Measurements from ENCODE around the gene MPRIP. TPM values are rescaled to one million over a fixed set of nuclear protein-coding genes. Genes with fewer than 3 reads are reported as not detected.

Gene MPRIP
- total RNA-seq, 1 donor from 2014 or later = 345 TPM

DNA sequence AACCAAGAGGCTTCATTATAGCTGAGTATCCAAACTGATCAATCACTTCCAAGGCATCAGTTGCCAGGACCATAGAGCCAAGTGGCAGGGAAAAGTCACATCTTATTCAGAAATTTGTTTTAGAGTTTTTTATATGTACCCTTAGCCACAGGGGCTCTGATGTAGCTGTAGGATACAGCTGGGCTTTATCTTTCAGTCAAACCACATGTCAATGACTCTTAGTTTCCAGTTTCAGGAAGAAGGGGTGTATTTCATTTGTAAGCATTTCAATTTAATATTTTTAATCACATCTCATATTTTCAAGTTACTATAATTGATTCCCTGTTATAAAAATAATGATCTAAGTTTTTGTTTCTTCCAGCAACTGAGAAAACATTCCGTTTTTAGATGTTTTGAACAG, 197.6 kb downstream of the MPRIP start:
- no peak for DNase-seq (ENCODE audit: low spot score)
- no peaks in the 10 kb centered on the region for H3K9me3 Mint-ChIP-seq (ENCODE audit: low read depth)
- no peaks in the 10 kb centered on the region for H3K27me3 Mint-ChIP-seq (ENCODE audit: low read depth)
- peaks cover 1% of the 10 kb centered on the region for H3K36me3 Mint-ChIP-seq (ENCODE audit: low read depth)
- peaks cover 26% of the 10 kb centered on the region for H3K4me1 Mint-ChIP-seq (ENCODE audit: low read depth)
- TF ChIP-seq, protein P1, sequence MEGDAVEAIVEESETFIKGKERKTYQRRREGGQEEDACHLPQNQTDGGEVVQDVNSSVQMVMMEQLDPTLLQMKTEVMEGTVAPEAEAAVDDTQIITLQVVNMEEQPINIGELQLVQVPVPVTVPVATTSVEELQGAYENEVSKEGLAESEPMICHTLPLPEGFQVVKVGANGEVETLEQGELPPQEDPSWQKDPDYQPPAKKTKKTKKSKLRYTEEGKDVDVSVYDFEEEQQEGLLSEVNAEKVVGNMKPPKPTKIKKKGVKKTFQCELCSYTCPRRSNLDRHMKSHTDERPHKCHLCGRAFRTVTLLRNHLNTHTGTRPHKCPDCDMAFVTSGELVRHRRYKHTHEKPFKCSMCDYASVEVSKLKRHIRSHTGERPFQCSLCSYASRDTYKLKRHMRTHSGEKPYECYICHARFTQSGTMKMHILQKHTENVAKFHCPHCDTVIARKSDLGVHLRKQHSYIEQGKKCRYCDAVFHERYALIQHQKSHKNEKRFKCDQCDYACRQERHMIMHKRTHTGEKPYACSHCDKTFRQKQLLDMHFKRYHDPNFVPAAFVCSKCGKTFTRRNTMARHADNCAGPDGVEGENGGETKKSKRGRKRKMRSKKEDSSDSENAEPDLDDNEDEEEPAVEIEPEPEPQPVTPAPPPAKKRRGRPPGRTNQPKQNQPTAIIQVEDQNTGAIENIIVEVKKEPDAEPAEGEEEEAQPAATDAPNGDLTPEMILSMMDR (IDR thresholded peaks at IDR 0.05) = no peak
- no peak overlapping the region for H3K27ac Mint-ChIP-seq (ENCODE audit: unreplicated experiment)
- H3K4me3 Mint-ChIP-seq (ENCODE audit: unreplicated experiment) = no peak overlapping the region

DNA sequence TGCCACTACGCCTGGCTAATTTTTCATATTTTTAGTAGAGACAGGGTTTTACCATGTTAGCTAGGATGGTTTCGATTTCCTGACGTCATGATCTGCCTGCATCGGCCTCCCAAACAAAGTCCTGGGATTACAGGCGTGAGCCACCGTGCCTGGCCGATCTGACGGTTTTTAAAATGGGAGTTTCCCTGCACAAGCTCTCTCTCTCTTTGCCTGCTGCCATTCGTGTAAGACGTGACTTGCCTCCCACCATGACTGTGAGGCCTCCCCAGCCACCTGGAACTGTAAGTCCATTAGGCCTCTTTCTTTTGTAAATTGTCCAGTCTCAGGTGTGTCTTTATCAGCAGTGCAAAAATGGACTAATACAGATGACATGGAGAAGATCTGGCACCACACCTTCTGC, 199.4 kb downstream of the MPRIP start:
- TF ChIP-seq, protein P1 (IDR thresholded peaks at IDR 0.05) = no peak
- Mint-ChIP-seq H3K27ac (ENCODE audit: unreplicated experiment) (no peak overlapping the region), H3K4me1 (ENCODE audit: low read depth) (peaks cover 11% of the 10 kb centered on the region), H3K9me3 (ENCODE audit: low read depth) (no peaks in the 10 kb centered on the region), H3K4me3 (ENCODE audit: unreplicated experiment) (no peak overlapping the region), H3K27me3 (ENCODE audit: low read depth) (no peaks in the 10 kb centered on the region), H3K36me3 (ENCODE audit: low read depth) (peaks cover 2% of the 10 kb centered on the region)
- peak; percentile 20 for DNase-seq (ENCODE audit: low spot score)

DNA sequence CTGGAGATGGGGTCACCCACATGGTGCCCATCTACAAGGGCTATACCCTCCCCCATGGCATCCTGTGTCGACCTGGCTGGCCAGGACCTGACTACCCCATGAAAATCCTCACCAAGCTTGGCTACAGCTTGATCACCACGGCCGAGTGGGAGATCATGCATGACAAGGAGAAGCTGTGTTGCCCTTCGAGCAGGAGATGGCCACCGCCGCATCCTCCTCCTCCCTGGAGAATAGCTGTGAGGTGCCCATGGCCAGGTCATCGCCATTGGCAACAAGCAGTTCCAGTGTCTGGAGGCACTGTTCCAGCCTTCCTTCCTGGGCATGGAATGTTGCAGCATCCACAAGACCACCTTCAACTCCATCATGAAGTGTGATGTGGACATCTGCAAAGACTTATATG, 200.0 kb downstream of the MPRIP start:
- Mint-ChIP-seq H3K4me3 (ENCODE audit: unreplicated experiment) (no peak overlapping the region), H3K27ac (ENCODE audit: unreplicated experiment) (no peak overlapping the region), H3K36me3 (ENCODE audit: low read depth) (peaks cover 8% of the 10 kb centered on the region), H3K27me3 (ENCODE audit: low read depth) (no peaks in the 10 kb centered on the region), H3K4me1 (ENCODE audit: low read depth) (peaks cover 11% of the 10 kb centered on the region), H3K9me3 (ENCODE audit: low read depth) (no peaks in the 10 kb centered on the region)
- DNase-seq (ENCODE audit: low spot score) = peak; percentile 77
- TF ChIP-seq, protein P1 (IDR thresholded peaks at IDR 0.05) = no peak

Other genes starting within 250 kb of the MPRIP start
- gene TNFRSF13B, start 70.3 kb upstream of the MPRIP start, total RNA-seq = not detected in 3 replicates
- gene PLD6, start 163.9 kb downstream of the MPRIP start, total RNA-seq = 0.55 to 0.68 TPM (median 0.64 TPM) in 3 replicates
- 59.0 to 73.1 TPM (median 71.2 TPM) in 3 replicates for gene FLCN, start 194.7 kb downstream of the MPRIP start, total RNA-seq
- 50.9 to 69.0 TPM (median 55.8 TPM) in 3 replicates for gene COPS3, start 238.8 kb downstream of the MPRIP start, total RNA-seq

All from chondrocyte (in vitro differentiated cells).